ENCODE results near the gene TMEM30A.

The TMEM30A gene

DNA sequence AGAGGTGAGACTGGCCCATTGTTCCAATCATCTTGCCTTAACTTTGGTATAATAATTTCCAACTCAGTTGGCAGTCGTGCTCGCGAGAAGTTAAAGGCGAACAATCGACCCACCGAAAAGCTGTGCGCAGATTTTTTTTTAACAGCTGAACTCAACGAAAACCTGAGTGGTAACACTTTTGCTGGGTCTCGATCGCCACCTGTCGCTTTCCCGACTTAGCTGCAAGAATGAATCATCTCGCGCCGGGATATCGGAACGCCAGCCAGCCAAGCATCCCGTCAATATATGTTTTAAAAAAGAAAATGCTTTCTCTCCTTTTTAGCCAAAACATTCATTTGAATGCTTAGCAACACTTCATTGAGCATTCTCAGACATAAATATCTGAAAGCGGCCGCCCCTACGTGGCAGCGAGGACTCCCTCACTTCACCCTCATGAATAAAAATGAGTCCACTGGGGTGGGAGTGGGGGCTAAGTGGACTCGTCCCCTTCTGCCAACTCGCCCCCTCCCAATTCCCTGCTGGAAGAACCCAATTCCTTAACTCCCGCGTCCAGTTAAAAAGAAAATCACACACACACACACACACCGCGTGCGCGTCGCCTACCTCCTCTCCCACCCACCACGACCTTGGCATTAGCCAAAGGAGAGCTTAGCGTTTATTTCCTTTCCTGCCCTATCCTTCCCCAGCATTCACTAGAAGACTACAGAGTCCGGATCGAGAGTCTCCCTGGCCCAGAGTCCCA, 80.2 kb downstream of the TMEM30A start:
- Histone ChIP-seq H3F3A (ENCODE audit: insufficient read depth, low read length) (no peaks in the 10 kb centered on the region), H3K36me3 (replicated peaks; ENCODE audit: insufficient read depth, low read length) (no peaks in the 10 kb centered on the region), H3K4me2 (ENCODE audit: low read depth, low read length) (peak overlapping the region; percentile 68), H3K27ac (ENCODE audit: low read length) (no peak overlapping the region), H3K9me2 (replicated peaks; ENCODE audit: insufficient read depth, low read length) (no peaks in the 10 kb centered on the region), H3K79me2 (ENCODE audit: low read length) (no peaks in the 10 kb centered on the region), H3K4me1 (ENCODE audit: low read length) (peaks cover 4% of the 10 kb centered on the region; the same call in 1 of the 2 replicates), H3K9ac (ENCODE audit: low read length) (no peak overlapping the region), H3K4me3 (ENCODE audit: low read length) (peak overlapping the region; percentile 44), H3K27me3 (replicated peaks; ENCODE audit: insufficient read depth, low read length) (peaks cover 29% of the 10 kb centered on the region), H4K20me1 (ENCODE audit: insufficient read depth, low read length) (no peaks in the 10 kb centered on the region), H3K9me3 (replicated peaks; ENCODE audit: insufficient read depth, low read length) (no peaks in the 10 kb centered on the region), H2AFZ (ENCODE audit: low read length) (peak overlapping the region; percentile 28)
- DNase-seq, result peak; percentile 63
- TF ChIP-seq EZH2 (optimal IDR thresholded peaks at IDR 0.05; ENCODE audit: low read depth, low read length), result no peak
- TF ChIP-seq, protein P1, sequence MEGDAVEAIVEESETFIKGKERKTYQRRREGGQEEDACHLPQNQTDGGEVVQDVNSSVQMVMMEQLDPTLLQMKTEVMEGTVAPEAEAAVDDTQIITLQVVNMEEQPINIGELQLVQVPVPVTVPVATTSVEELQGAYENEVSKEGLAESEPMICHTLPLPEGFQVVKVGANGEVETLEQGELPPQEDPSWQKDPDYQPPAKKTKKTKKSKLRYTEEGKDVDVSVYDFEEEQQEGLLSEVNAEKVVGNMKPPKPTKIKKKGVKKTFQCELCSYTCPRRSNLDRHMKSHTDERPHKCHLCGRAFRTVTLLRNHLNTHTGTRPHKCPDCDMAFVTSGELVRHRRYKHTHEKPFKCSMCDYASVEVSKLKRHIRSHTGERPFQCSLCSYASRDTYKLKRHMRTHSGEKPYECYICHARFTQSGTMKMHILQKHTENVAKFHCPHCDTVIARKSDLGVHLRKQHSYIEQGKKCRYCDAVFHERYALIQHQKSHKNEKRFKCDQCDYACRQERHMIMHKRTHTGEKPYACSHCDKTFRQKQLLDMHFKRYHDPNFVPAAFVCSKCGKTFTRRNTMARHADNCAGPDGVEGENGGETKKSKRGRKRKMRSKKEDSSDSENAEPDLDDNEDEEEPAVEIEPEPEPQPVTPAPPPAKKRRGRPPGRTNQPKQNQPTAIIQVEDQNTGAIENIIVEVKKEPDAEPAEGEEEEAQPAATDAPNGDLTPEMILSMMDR (IDR thresholded peaks at IDR 0.05; ENCODE audit: low read length), result peak; percentile 73

DNA sequence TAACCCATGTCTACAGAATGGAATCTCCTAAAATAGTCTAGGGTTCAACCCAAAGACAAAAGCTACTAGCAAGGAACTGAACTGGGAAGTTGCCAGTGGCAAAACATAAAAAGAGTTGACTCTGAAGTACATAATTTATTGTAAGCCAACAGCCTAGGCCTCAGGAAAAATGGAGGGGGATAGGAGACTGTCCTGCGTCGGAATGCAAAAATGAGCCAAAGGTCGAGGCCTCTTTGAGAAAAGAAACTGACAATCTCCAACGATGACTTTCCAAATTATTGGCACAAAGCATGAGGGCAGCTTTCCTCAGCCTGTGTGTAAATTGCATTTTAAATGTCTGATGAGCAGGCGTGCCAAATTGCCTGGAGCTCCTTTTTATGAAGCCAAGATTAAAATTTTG, 80.9 kb downstream of the TMEM30A start:
- Histone ChIP-seq H3K36me3 (replicated peaks; ENCODE audit: insufficient read depth, low read length) (no peaks in the 10 kb centered on the region), H2AFZ (ENCODE audit: low read length) (peak overlapping the region; percentile 28; the same call in 1 of the 2 replicates), H4K20me1 (ENCODE audit: insufficient read depth, low read length) (no peaks in the 10 kb centered on the region), H3K4me1 (ENCODE audit: low read length) (peaks cover 4% of the 10 kb centered on the region; the same call in 1 of the 2 replicates), H3K9me2 (replicated peaks; ENCODE audit: insufficient read depth, low read length) (no peaks in the 10 kb centered on the region), H3K27ac (ENCODE audit: low read length) (no peak overlapping the region), H3K9me3 (replicated peaks; ENCODE audit: insufficient read depth, low read length) (no peaks in the 10 kb centered on the region), H3K4me2 (ENCODE audit: low read depth, low read length) (peak overlapping the region; percentile 68; the same call in 1 of the 2 replicates), H3K4me3 (ENCODE audit: low read length) (no peak overlapping the region), H3K79me2 (ENCODE audit: low read length) (no peaks in the 10 kb centered on the region), H3F3A (ENCODE audit: insufficient read depth, low read length) (no peaks in the 10 kb centered on the region), H3K27me3 (replicated peaks; ENCODE audit: insufficient read depth, low read length) (peaks cover 29% of the 10 kb centered on the region), H3K9ac (ENCODE audit: low read length) (no peak overlapping the region)
- DNase-seq, result no peak
- TF ChIP-seq EZH2 (optimal IDR thresholded peaks at IDR 0.05; ENCODE audit: low read depth, low read length), result no peak
- TF ChIP-seq, protein P1 (IDR thresholded peaks at IDR 0.05; ENCODE audit: low read length), result no peak
- TF ChIP-seq EZH2phosphoT487 (IDR thresholded peaks at IDR 0.05; ENCODE audit: low read length), result no peak

Measured in MM.1S (cell line).